Activated CD4-positive, alpha-beta memory T cell treated with anti-CD3 and anti-CD28 coated beads for 36 hours (primary cell): ENCODE measurements around the gene TSPAN3. TPM values are rescaled to one million over a fixed set of nuclear protein-coding genes. Genes with fewer than 3 reads are reported as not detected.

Source experiments
- CTCF ChIA-PET: fragments of 350-600 bp; sonication (Branson Sonifier 250); formaldehyde crosslinking; loops from one replicate; lab custom pipeline; 2021; ENCODE audit warnings: antibody characterized with exemption, inconsistent platforms; lab: Charles Lee
- POLR2A ChIA-PET: fragments of 350-600 bp; sonication (Branson Sonifier 250); formaldehyde crosslinking; loops from one replicate; lab custom pipeline; 2021; ENCODE audit warnings: antibody characterized with exemption; lab: Charles Lee
- DNase-seq: peaks from one replicate; pipeline ENCODE4 v3.0.0-alpha.2; 2020
- H3K27ac Mint-ChIP-seq: one replicate; pipeline ENCODE4 v1.8.0; 2021; ENCODE audit warnings: mixed read lengths
- H3K27me3 Mint-ChIP-seq: one replicate; pipeline ENCODE4 v1.8.0; 2021; ENCODE audit warnings: mixed read lengths
- H3K36me3 Mint-ChIP-seq: one replicate; pipeline ENCODE4 v1.8.0; 2021; ENCODE audit warnings: mixed read lengths
- H3K4me1 Mint-ChIP-seq: one replicate; pipeline ENCODE4 v1.8.0; 2021; ENCODE audit warnings: low read depth, mixed read lengths
- H3K4me3 Mint-ChIP-seq: one replicate; pipeline ENCODE4 v1.8.0; 2021; ENCODE audit warnings: mild to moderate bottlenecking, mixed read lengths
- H3K9me3 Mint-ChIP-seq: one replicate; pipeline ENCODE4 v1.8.0; 2021; ENCODE audit warnings: mixed read lengths
- intact Hi-C: fragments of 100-400 bp; cut with micrococcal nuclease; formaldehyde crosslinking; loops from one replicate; pipeline ENCODE4 v1.15.1; 2023
- total RNA-seq, 2 experiments: library from RNA; stranded (reverse); gene quantifications; one replicate each; pipeline ENCODE4 v1.2.3, GENCODE V29; 2021

Gene TSPAN3
- total RNA-seq, 2 experiments from 2014 or later = 28.9 to 29.1 TPM

- intact Hi-C loops = no loop called here
- ChIA-PET POLR2A (no interaction called here), CTCF (interaction anchor here (0.7 to 5.3 kb wide), 13 partner anchors 8 to 841 kb away, joined by 3 to 77 read pairs (median 5); partner anchors contain the start of gene PSTPIP1)
- H3K4me3 Mint-ChIP-seq = no peak overlapping the region
- no peaks in the 10 kb centered on the region for H3K27me3 Mint-ChIP-seq
- peaks cover 41% of the 10 kb centered on the region for H3K4me1 Mint-ChIP-seq
- peaks cover 38% of the 10 kb centered on the region for H3K36me3 Mint-ChIP-seq
- H3K9me3 Mint-ChIP-seq = no peaks in the 10 kb centered on the region
- peak overlapping the region; percentile 69 for H3K27ac Mint-ChIP-seq
- DNase-seq = no peak
Measured at GRCh38 chr15:77025083-77025901, 45.6 kb downstream of the TSPAN3 start.

- intact Hi-C loops = loop anchor here (5.0 kb wide), 1 partner anchor 122 kb away; no protein-coding TSS in a partner anchor
- H3K27ac Mint-ChIP-seq = peak overlapping the region; percentile 98
- H3K9me3 Mint-ChIP-seq = no peaks in the 10 kb centered on the region
- peak; percentile 72 for DNase-seq
- ChIA-PET CTCF (interaction anchor here (0.7 to 5.3 kb wide), 23 partner anchors 9 to 840 kb away, joined by 3 to 77 read pairs (median 5); partner anchors contain the start of gene PSTPIP1), POLR2A (interaction anchor here (0.8 kb wide), 1 partner anchor 11 kb away, joined by 4 read pairs; no protein-coding TSS in a partner anchor)
- no peaks in the 10 kb centered on the region for H3K27me3 Mint-ChIP-seq
- no peak overlapping the region for H3K4me3 Mint-ChIP-seq
- peaks cover 43% of the 10 kb centered on the region for H3K36me3 Mint-ChIP-seq
- peaks cover 49% of the 10 kb centered on the region for H3K4me1 Mint-ChIP-seq
Measured at GRCh38 chr15:77024273-77025082, 46.4 kb downstream of the TSPAN3 start.

- peak overlapping the region; percentile 98 for H3K27ac Mint-ChIP-seq
- POLR2A ChIA-PET = interaction anchor here (0.8 to 2.9 kb wide), 3 partner anchors 10 to 28 kb away, joined by 4 to 21 read pairs (median 4); partner anchors contain the start of gene PSTPIP1
- CTCF ChIA-PET = interaction anchor here (0.7 to 5.3 kb wide), 24 partner anchors 8 to 520 kb away, joined by 3 to 77 read pairs (median 4); partner anchors contain the start of gene PSTPIP1
- H3K4me3 Mint-ChIP-seq = no peak overlapping the region
- no peak for DNase-seq
- peaks cover 57% of the 10 kb centered on the region for H3K4me1 Mint-ChIP-seq
- peaks cover 41% of the 10 kb centered on the region for H3K36me3 Mint-ChIP-seq
- intact Hi-C loops = loop anchor here (5.0 kb wide), 1 partner anchor 121 kb away; no protein-coding TSS in a partner anchor
- no peaks in the 10 kb centered on the region for H3K9me3 Mint-ChIP-seq
- H3K27me3 Mint-ChIP-seq = no peaks in the 10 kb centered on the region
Measured at GRCh38 chr15:77023576-77024272, 47.2 kb downstream of the TSPAN3 start.

- Mint-ChIP-seq H3K9me3 (no peaks in the 10 kb centered on the region), H3K27ac (peak overlapping the region; percentile 98), H3K27me3 (no peaks in the 10 kb centered on the region), H3K36me3 (peaks cover 48% of the 10 kb centered on the region), H3K4me3 (no peak overlapping the region), H3K4me1 (peaks cover 65% of the 10 kb centered on the region)
- CTCF ChIA-PET = interaction anchor here (0.7 to 5.3 kb wide), 25 partner anchors 8 to 520 kb away, joined by 3 to 77 read pairs (median 5); partner anchors contain the start of gene PSTPIP1
- intact Hi-C loops = loop anchor here (1.0 to 5.0 kb wide), 3 partner anchors 35 to 121 kb away; no protein-coding TSS in a partner anchor
- POLR2A ChIA-PET = interaction anchor here (0.8 to 2.9 kb wide), 7 partner anchors 9 to 35 kb away, joined by 3 to 21 read pairs (median 4); partner anchors contain the start of gene PSTPIP1
- no peak for DNase-seq
Measured at GRCh38 chr15:77022646-77023575, 48.0 kb downstream of the TSPAN3 start.

- Mint-ChIP-seq H3K4me1 (peaks cover 71% of the 10 kb centered on the region), H3K27ac (peak overlapping the region; percentile 98), H3K4me3 (peak overlapping the region; percentile 33), H3K27me3 (no peaks in the 10 kb centered on the region), H3K36me3 (peaks cover 43% of the 10 kb centered on the region), H3K9me3 (no peaks in the 10 kb centered on the region)
- DNase-seq = peak; percentile 77
- CTCF ChIA-PET = interaction anchor here (0.8 to 5.3 kb wide), 7 partner anchors 12 to 522 kb away, joined by 3 to 77 read pairs (median 6); partner anchors contain the start of gene PSTPIP1
- intact Hi-C loops = loop anchor here (1.0 to 5.0 kb wide), 5 partner anchors 9 to 120 kb away; no protein-coding TSS in a partner anchor
- POLR2A ChIA-PET = interaction anchor here (0.9 to 2.9 kb wide), 5 partner anchors 9 to 34 kb away, joined by 3 to 21 read pairs (median 9); partner anchors contain the start of gene PSTPIP1
Measured at GRCh38 chr15:77021803-77022381, 49.0 kb downstream of the TSPAN3 start.

GRCh38 chr15:77021088-77021481 is 49.8 kb downstream of the TSPAN3 start:
- CTCF ChIA-PET = interaction anchor here (2.0 to 5.3 kb wide), 3 partner anchors 12 to 47 kb away, joined by 9 to 77 read pairs (median 60); partner anchors contain the start of gene PSTPIP1
- intact Hi-C loops = loop anchor here (1.0 to 5.0 kb wide), 3 partner anchors 8 to 119 kb away; no protein-coding TSS in a partner anchor
- Mint-ChIP-seq H3K9me3 (no peaks in the 10 kb centered on the region), H3K27me3 (no peaks in the 10 kb centered on the region), H3K27ac (peak overlapping the region; percentile 98), H3K4me1 (peaks cover 74% of the 10 kb centered on the region), H3K4me3 (no peak overlapping the region), H3K36me3 (peaks cover 42% of the 10 kb centered on the region)
- DNase-seq = no peak
- POLR2A ChIA-PET = interaction anchor here (1.5 to 2.9 kb wide), 2 partner anchors 23 to 25 kb away, joined by 9 to 21 read pairs; partner anchors contain the start of gene PSTPIP1

GRCh38 chr15:77020348-77021087 is 50.4 kb downstream of the TSPAN3 start:
- Mint-ChIP-seq H3K4me3 (no peak overlapping the region), H3K9me3 (no peaks in the 10 kb centered on the region), H3K36me3 (peaks cover 38% of the 10 kb centered on the region), H3K4me1 (peaks cover 80% of the 10 kb centered on the region), H3K27ac (peak overlapping the region; percentile 98), H3K27me3 (no peaks in the 10 kb centered on the region)
- intact Hi-C loops = loop anchor here (1.0 to 5.0 kb wide), 3 partner anchors 7 to 118 kb away; no protein-coding TSS in a partner anchor
- POLR2A ChIA-PET = interaction anchor here (1.2 to 1.5 kb wide), 4 partner anchors 9 to 32 kb away, joined by 3 to 4 read pairs (median 4); no protein-coding TSS in a partner anchor
- DNase-seq = no peak
- CTCF ChIA-PET = interaction anchor here (2.0 to 5.3 kb wide), 3 partner anchors 26 to 48 kb away, joined by 8 to 77 read pairs (median 9); partner anchors contain the start of gene PSTPIP1

GRCh38 chr15:77019521-77020331 is 51.2 kb downstream of the TSPAN3 start:
- H3K27ac Mint-ChIP-seq = peak overlapping the region; percentile 98
- no peaks in the 10 kb centered on the region for H3K9me3 Mint-ChIP-seq
- peak; percentile 75 for DNase-seq
- peaks cover 88% of the 10 kb centered on the region for H3K4me1 Mint-ChIP-seq
- H3K27me3 Mint-ChIP-seq = no peaks in the 10 kb centered on the region
- intact Hi-C loops = loop anchor here (5.0 kb wide), 1 partner anchor 117 kb away; no protein-coding TSS in a partner anchor
- H3K4me3 Mint-ChIP-seq = peak overlapping the region; percentile 35
- CTCF ChIA-PET = interaction anchor here (2.5 kb wide), 1 partner anchor 47 kb away, joined by 8 read pairs; no protein-coding TSS in a partner anchor
- POLR2A ChIA-PET = interaction anchor here (1.2 to 1.5 kb wide), 4 partner anchors 10 to 31 kb away, joined by 3 to 4 read pairs (median 4); no protein-coding TSS in a partner anchor
- H3K36me3 Mint-ChIP-seq = peaks cover 41% of the 10 kb centered on the region
